HCT116 (cell line): Measurements from ENCODE around the gene LMO2.

Experiments used
- ATF3 ChIP-seq: IDR thresholded peaks from 2 replicates; pipeline ENCODE4 v1.6.1; 2012
- EZH2phosphoT487 ChIP-seq: fragments of 200-600 bp; IDR thresholded peaks from 2 replicates; pipeline ENCODE4 v1.6.1; 2018; ENCODE audit warnings: antibody characterized with exemption, borderline replicate concordance
- FOSL1 ChIP-seq: IDR thresholded peaks from 2 replicates; pipeline ENCODE4 v1.6.1; 2012; ENCODE audit warnings: low read depth
- MAX ChIP-seq: IDR thresholded peaks from 2 replicates; pipeline ENCODE4 v1.6.1; 2012
- POLR2A ChIP-seq: IDR thresholded peaks from 2 replicates; pipeline ENCODE4 v1.7.0; 2011; ENCODE audit warnings: borderline replicate concordance; ENCODE audit not compliant: insufficient read depth, insufficient read length; ENCODE audit errors: extremely low read depth
- POLR2AphosphoS5 ChIP-seq: IDR thresholded peaks from 2 replicates; pipeline ENCODE4 v1.6.1; 2011; ENCODE audit warnings: mild to moderate bottlenecking, low read depth, low read length, moderate library complexity
- RAD21 ChIP-seq: IDR thresholded peaks from 2 replicates; pipeline ENCODE4 v1.6.1; 2012; ENCODE audit warnings: low read depth, mild to moderate bottlenecking
- TCF7L2 ChIP-seq: IDR thresholded peaks from 2 replicates; pipeline ENCODE4 v1.7.0; 2011; ENCODE audit warnings: borderline replicate concordance, inconsistent platforms; ENCODE audit not compliant: insufficient read depth, insufficient read length; ENCODE audit errors: extremely low read depth
- ZFX ChIP-seq: fragments of 450-650 bp; IDR thresholded peaks from 2 replicates; pipeline ENCODE4 v1.6.1; 2017
- TF ChIP-seq, protein P1 (sequence below), 3 experiments: fragments of 200-600 bp in 1 of 3; sonication (generic) in 1 of 3; IDR thresholded peaks in 2 of 3; conservative IDR thresholded peaks in 1 of 3; 2 replicates each; pipeline ENCODE4 v1.5.1; 2012 to 2017; ENCODE audit warnings: low read depth in 2 of 3, low read length in 2 of 3, antibody characterized with exemption in 1 of 3, borderline replicate concordance in 1 of 3, control low read depth in 1 of 3, mild to moderate bottlenecking in 1 of 3, mixed read lengths in 1 of 3, mixed run types in 1 of 3, moderate library complexity in 1 of 3; ENCODE audit not compliant: insufficient read depth in 1 of 3

GRCh38 chr11:33889296-33889695, 2.6 kb downstream of the LMO2 start:
- TF ChIP-seq FOSL1 (no peak), POLR2AphosphoS5 (no peak), POLR2A (no peak), ATF3 (no peak), MAX (no peak), ZFX (no peak), EZH2phosphoT487 (no peak), RAD21 (no peak), TCF7L2 (no peak)
- TF ChIP-seq, protein P1, sequence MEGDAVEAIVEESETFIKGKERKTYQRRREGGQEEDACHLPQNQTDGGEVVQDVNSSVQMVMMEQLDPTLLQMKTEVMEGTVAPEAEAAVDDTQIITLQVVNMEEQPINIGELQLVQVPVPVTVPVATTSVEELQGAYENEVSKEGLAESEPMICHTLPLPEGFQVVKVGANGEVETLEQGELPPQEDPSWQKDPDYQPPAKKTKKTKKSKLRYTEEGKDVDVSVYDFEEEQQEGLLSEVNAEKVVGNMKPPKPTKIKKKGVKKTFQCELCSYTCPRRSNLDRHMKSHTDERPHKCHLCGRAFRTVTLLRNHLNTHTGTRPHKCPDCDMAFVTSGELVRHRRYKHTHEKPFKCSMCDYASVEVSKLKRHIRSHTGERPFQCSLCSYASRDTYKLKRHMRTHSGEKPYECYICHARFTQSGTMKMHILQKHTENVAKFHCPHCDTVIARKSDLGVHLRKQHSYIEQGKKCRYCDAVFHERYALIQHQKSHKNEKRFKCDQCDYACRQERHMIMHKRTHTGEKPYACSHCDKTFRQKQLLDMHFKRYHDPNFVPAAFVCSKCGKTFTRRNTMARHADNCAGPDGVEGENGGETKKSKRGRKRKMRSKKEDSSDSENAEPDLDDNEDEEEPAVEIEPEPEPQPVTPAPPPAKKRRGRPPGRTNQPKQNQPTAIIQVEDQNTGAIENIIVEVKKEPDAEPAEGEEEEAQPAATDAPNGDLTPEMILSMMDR (IDR thresholded peaks at IDR 0.05 in 2 of 3, conservative IDR thresholded peaks at IDR 0.05 in 1 of 3; ENCODE audit: borderline replicate concordance in 1 of 3, insufficient read depth in 1 of 3, low read depth in 2 of 3, low read length in 2 of 3) = no peak
